Stimulated activated naive B cell treated with anti-CD40 and anti-IgM and Interleukin-4, amounts not matched to agents 10 μg/mL and 1 μg/mL and 100 μg/mL, for 72 hours (primary cell): Measurements from ENCODE around the gene RNASE12.
A peak's percentile ranks its signal among the peaks of the same experiment; 100 is the strongest.

Experiments used
- ATAC-seq, 2 donors: fragments of 150-1000 bp; cut with Tn5 transposase; replicated peaks; 2 replicates each; pipeline ENCODE4 v1.10.0; 2021; ENCODE audit warnings: moderate library complexity in 1 of 2
- DNase-seq: peaks from one replicate; pipeline ENCODE4 v3.0.0; 2021
- H3K27ac Mint-ChIP-seq: one replicate; pipeline ENCODE4 v1.8.0; 2022; ENCODE audit warnings: mild to moderate bottlenecking, mixed read lengths
- H3K27me3 Mint-ChIP-seq, 2 donors: one replicate each; pipeline ENCODE4 v1.8.0; 2022; ENCODE audit warnings: mixed read lengths in 2 of 2
- H3K36me3 Mint-ChIP-seq, 2 donors: one replicate each; pipeline ENCODE4 v1.8.0; 2022; ENCODE audit warnings: mixed read lengths in 2 of 2, mild to moderate bottlenecking in 1 of 2
- H3K4me1 Mint-ChIP-seq, 2 donors: one replicate each; pipeline ENCODE4 v1.8.0; 2022; ENCODE audit warnings: mixed read lengths in 2 of 2, mild to moderate bottlenecking in 1 of 2
- H3K4me3 Mint-ChIP-seq, 2 donors: one replicate each; pipeline ENCODE4 v1.8.0; 2022; ENCODE audit warnings: mild to moderate bottlenecking in 2 of 2, mixed read lengths in 2 of 2, moderate library complexity in 1 of 2
- H3K9me3 Mint-ChIP-seq, 2 donors: one replicate each; pipeline ENCODE4 v1.8.0; 2022; ENCODE audit warnings: mixed read lengths in 2 of 2, mild to moderate bottlenecking in 1 of 2

The RNASE12 gene, protein sequence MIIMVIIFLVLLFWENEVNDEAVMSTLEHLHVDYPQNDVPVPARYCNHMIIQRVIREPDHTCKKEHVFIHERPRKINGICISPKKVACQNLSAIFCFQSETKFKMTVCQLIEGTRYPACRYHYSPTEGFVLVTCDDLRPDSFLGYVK

GRCh38 chr14:20591235-20591634 lies at the start of gene RNASE12:
TSS of gene RNASE12 (minus strand) at chr14:20591376. CDS start at chr14:20590723, 653 bp downstream.
- Mint-ChIP-seq H3K36me3 (no peaks in the 10 kb centered on the region), H3K27ac (no peak within 1 kb of the TSS), H3K27me3 (peaks cover 15 to 28% of the 10 kb centered on the region in 2 donors), H3K9me3 (no peaks in the 10 kb centered on the region), H3K4me1 (peaks cover 0 to 2% of the 10 kb centered on the region in 2 donors), H3K4me3 (no peak within 1 kb of the TSS)
- DNase-seq (no peak), ATAC-seq (no peak)

GRCh38 chr14:20632831-20633691 lies 41.9 kb upstream of the RNASE12 start:
- peak; percentile 75 to 79 for ATAC-seq
- Mint-ChIP-seq H3K27ac (peak overlapping the region; percentile 98), H3K4me1 (peaks cover 29 to 33% of the 10 kb centered on the region in 2 donors), H3K4me3 (peak overlapping the region; percentile 76 to 81), H3K27me3 (peaks cover 25 to 63% of the 10 kb centered on the region in 2 donors), H3K9me3 (peaks cover 0 to 1% of the 10 kb centered on the region in 2 donors), H3K36me3 (peaks cover 2 to 6% of the 10 kb centered on the region in 2 donors)
- DNase-seq = peak; percentile 53

- H3K27me3 Mint-ChIP-seq = peaks cover 26 to 70% of the 10 kb centered on the region in 2 donors
- H3K4me3 Mint-ChIP-seq = peak overlapping the region; percentile 76 to 81
- H3K36me3 Mint-ChIP-seq = peaks cover 2 to 6% of the 10 kb centered on the region in 2 donors
- ATAC-seq (peak; percentile 60 to 70), DNase-seq (no peak)
- peak overlapping the region; percentile 98 for H3K27ac Mint-ChIP-seq
- H3K4me1 Mint-ChIP-seq = peaks cover 33 to 38% of the 10 kb centered on the region in 2 donors
- peaks cover 0 to 1% of the 10 kb centered on the region in 2 donors for H3K9me3 Mint-ChIP-seq
Observed at GRCh38 chr14:20632448-20632830, 41.3 kb upstream of the RNASE12 start.

GRCh38 chr14:20631880-20632389 lies 40.8 kb upstream of the RNASE12 start:
- DNase-seq (no peak), ATAC-seq (peak in 1 of 2 donors; percentile 2)
- Mint-ChIP-seq H3K4me1 (peaks cover 35 to 38% of the 10 kb centered on the region in 2 donors), H3K4me3 (peak overlapping the region; percentile 76 to 81), H3K27me3 (peaks cover 26 to 74% of the 10 kb centered on the region in 2 donors), H3K9me3 (peaks cover 0 to 1% of the 10 kb centered on the region in 2 donors), H3K36me3 (peaks cover 2 to 6% of the 10 kb centered on the region in 2 donors), H3K27ac (peak overlapping the region; percentile 39)

GRCh38 chr14:20631023-20631879 lies 40.1 kb upstream of the RNASE12 start:
- ATAC-seq (peak; percentile 33 to 35), DNase-seq (no peak)
- H3K27ac Mint-ChIP-seq = peak overlapping the region; percentile 88
- peaks cover 2 to 6% of the 10 kb centered on the region in 2 donors for H3K36me3 Mint-ChIP-seq
- H3K4me1 Mint-ChIP-seq = peaks cover 40 to 41% of the 10 kb centered on the region in 2 donors
- H3K27me3 Mint-ChIP-seq = peaks cover 26 to 75% of the 10 kb centered on the region in 2 donors
- H3K9me3 Mint-ChIP-seq = peaks cover 0 to 1% of the 10 kb centered on the region in 2 donors
- H3K4me3 Mint-ChIP-seq = peak overlapping the region; percentile 76 to 81

DNA sequence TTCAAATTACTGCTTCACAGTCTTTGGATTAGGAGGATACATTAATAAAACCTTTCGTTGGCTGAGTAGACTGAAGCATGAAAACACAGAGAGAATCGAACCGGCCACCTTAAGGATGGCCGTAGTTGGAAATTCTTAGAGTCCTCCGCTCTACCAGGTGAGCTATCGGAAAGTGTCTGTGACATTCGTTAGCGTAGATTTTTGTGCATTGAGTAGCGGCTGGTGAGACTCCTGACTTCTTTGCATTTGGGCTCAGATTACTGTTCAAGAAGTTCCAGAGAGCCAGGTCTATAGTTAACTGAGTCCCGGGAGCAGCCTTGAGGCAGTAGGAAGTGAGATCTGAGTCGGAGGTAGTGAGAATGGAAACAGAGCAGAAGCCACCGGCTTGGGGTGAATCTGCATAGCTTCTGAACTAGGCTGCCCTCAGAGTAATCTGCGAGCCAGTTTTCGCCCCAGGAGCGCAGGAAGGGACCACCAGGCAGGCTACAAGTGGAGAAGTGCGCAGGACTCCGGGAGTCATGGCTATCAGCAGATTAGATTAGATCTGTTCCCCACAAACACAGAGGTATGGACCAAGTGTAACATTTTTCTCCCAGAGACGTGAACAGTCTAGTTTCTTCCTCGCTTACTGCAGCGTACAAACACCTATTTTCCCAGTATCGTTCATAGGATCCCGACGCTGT lies 39.3 kb upstream of the RNASE12 start:
- Mint-ChIP-seq H3K4me3 (peak overlapping the region; percentile 76 to 79), H3K36me3 (peaks cover 2 to 6% of the 10 kb centered on the region in 2 donors), H3K9me3 (peaks cover 0 to 1% of the 10 kb centered on the region in 2 donors), H3K27me3 (peaks cover 23 to 75% of the 10 kb centered on the region in 2 donors), H3K4me1 (peaks cover 43 to 49% of the 10 kb centered on the region in 2 donors), H3K27ac (peak overlapping the region; percentile 88)
- DNase-seq (no peak), ATAC-seq (peak; percentile 45 to 48)

GRCh38 chr14:20628063-20628854 lies 37.1 kb upstream of the RNASE12 start:
- peak overlapping the region in 1 of 2 donors; percentile 5 for H3K4me3 Mint-ChIP-seq
- H3K9me3 Mint-ChIP-seq = no peaks in the 10 kb centered on the region
- H3K27me3 Mint-ChIP-seq = peaks cover 11 to 65% of the 10 kb centered on the region in 2 donors
- H3K27ac Mint-ChIP-seq = no peak overlapping the region
- H3K36me3 Mint-ChIP-seq = peaks cover 2 to 10% of the 10 kb centered on the region in 2 donors
- no peak for DNase-seq
- no peak for ATAC-seq
- peaks cover 53 to 69% of the 10 kb centered on the region in 2 donors for H3K4me1 Mint-ChIP-seq

DNA sequence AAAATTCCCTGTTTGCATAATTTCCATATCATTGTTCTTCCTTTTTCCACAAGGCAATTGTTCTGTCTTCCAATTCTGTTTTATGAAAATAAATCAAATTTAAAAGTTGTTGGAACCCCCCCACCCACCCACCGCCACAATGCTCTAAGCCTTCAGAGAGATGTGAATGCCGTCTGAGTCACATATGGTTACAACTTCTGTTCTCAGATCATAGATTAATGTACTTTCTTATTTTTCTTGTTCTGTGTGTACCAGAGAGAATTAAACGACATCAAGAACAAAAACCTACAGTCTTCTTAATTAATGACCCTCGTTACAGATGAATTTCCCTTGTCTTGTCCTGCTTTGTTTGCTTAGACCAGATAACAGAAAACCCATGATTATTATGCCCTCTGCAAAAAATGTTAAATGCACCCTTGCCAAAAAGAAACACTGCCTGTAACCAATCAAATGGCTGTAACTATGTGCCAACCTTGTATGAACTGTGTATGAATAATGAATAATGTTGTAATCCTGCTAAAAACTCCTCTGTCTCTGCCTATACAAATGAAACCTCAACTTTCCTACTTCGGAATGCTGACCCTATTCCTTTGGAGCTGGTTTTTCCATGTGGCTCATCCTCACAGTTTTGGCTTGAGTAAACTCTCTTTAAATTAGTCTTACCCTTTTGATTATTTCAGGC lies 36.3 kb upstream of the RNASE12 start:
- Mint-ChIP-seq H3K9me3 (no peaks in the 10 kb centered on the region), H3K27ac (no peak overlapping the region), H3K36me3 (peaks cover 0 to 3% of the 10 kb centered on the region in 2 donors), H3K4me1 (peaks cover 52 to 69% of the 10 kb centered on the region in 2 donors), H3K4me3 (no peak overlapping the region), H3K27me3 (peaks cover 6 to 66% of the 10 kb centered on the region in 2 donors)
- ATAC-seq (no peak), DNase-seq (no peak)

GRCh38 chr14:20626274-20626673 lies 35.1 kb upstream of the RNASE12 start:
- Mint-ChIP-seq H3K27me3 (peaks cover 12 to 70% of the 10 kb centered on the region in 2 donors), H3K27ac (no peak overlapping the region), H3K36me3 (peaks cover 0 to 3% of the 10 kb centered on the region in 2 donors), H3K9me3 (no peaks in the 10 kb centered on the region), H3K4me1 (peaks cover 51 to 62% of the 10 kb centered on the region in 2 donors), H3K4me3 (peak overlapping the region; percentile 58 to 69)
- no peak for DNase-seq
- no peak for ATAC-seq

DNA sequence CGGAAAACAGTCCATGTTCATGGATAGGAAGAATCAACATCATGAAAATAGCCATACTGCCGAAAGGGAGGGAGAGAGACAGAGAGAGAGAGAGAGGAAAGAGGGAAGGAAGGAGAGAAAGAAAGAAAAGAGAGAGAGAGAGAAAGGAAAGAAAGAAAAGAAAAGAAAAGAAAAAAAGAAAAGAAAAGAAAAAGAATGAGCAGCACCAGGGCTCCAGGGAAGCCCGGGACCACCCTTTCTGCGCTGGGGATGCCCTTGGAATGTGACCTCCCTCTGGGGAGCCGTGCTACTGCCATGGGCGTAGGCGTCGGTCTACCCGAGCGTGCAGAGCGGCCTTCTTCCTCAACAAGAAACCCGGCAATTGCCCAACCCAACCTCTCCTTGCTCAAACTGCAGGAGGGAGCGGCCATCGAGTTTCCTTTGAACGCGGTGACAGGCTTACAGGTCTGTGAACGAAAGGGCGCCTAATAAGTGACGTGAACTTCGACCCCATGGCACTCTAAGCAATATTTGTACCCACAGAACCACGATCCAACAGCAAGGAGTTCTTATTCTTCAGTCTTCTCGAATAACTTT lies 33.4 kb upstream of the RNASE12 start:
- Mint-ChIP-seq H3K27me3 (peaks cover 12 to 61% of the 10 kb centered on the region in 2 donors), H3K4me1 (peaks cover 41 to 52% of the 10 kb centered on the region in 2 donors), H3K9me3 (no peaks in the 10 kb centered on the region), H3K36me3 (peaks cover 0 to 3% of the 10 kb centered on the region in 2 donors), H3K4me3 (peak overlapping the region; percentile 58 to 69), H3K27ac (peak overlapping the region; percentile 98)
- DNase-seq (no peak), ATAC-seq (peak; percentile 71 to 77)

DNA sequence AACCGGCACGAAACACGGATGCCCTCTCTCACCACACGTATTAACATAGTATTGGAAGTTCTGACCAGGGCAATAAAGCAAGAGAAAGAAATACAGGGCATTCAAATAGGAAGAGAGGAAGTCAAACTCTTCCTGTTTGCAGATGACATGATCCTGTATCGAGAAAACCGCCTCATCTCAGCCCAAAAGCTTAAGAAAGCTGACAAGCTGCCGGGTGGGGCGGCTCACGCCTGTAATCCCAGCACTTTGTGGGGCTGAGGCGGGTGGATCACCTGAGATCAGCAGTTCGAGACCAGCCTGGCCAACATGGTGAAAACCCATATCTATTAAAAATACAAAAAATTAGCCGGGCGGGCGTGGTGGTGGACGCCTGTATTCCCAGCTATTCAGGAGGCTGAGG lies 32.6 kb upstream of the RNASE12 start:
- peaks cover 41 to 52% of the 10 kb centered on the region in 2 donors for H3K4me1 Mint-ChIP-seq
- DNase-seq (no peak), ATAC-seq (no peak)
- H3K9me3 Mint-ChIP-seq = no peaks in the 10 kb centered on the region
- H3K27me3 Mint-ChIP-seq = peaks cover 12 to 66% of the 10 kb centered on the region in 2 donors
- H3K4me3 Mint-ChIP-seq = peak overlapping the region; percentile 8 to 49
- peaks cover 0 to 3% of the 10 kb centered on the region in 2 donors for H3K36me3 Mint-ChIP-seq
- H3K27ac Mint-ChIP-seq = no peak overlapping the region

DNA sequence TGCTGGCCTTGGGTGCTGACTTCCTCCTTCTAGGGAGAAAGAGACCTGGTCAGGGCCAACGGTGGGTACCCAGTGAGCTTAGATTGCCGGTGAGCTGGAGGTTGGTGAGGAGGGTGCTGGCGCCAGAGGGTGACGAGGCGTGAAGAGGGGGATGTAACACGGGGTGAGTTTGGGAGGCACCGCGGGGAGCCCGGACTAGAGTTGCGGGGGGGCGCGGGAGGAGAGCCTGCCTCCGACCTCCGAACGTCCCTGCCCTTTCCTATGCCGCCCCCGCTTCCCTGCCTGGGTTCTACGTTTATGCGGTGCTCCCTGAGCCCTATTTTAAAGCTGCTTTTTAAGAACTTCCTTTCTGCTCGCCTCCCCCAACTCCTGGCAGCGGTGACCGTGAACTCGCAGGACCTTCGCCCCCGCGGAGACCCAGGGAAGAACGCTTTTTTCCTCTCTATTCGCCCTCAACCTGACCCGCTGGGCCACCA lies 31.7 kb upstream of the RNASE12 start:
- ATAC-seq (no peak), DNase-seq (no peak)
- Mint-ChIP-seq H3K4me1 (peaks cover 37 to 49% of the 10 kb centered on the region in 2 donors), H3K27ac (no peak overlapping the region), H3K9me3 (no peaks in the 10 kb centered on the region), H3K27me3 (peaks cover 6 to 58% of the 10 kb centered on the region in 2 donors), H3K4me3 (peak overlapping the region; percentile 74 to 75), H3K36me3 (peaks cover 0 to 3% of the 10 kb centered on the region in 2 donors)
